Keratinocyte (primary cell): ENCODE data around the gene TMPRSS2. TPM values are rescaled to one million over a fixed set of nuclear protein-coding genes. Genes with fewer than 3 reads are reported as not detected.

Experiments
- DNase-seq: peaks from one replicate; pipeline ENCODE4 v3.0.0-alpha.2; 2011; ENCODE audit warnings: low read depth, missing footprints, low spot score
- FAIRE-seq: peaks from 2 replicates; lab custom pipeline; 2011; peaks lifted over from hg19 to GRCh38; lab: Jason Lieb, UNC
- H2AFZ ChIP-seq: 2 replicates; pipeline ENCODE4 v1.6.0; 2012; ENCODE audit warnings: low read length, control low read depth, inconsistent platforms; ENCODE audit not compliant: control insufficient read depth
- H3K27ac ChIP-seq: 2 replicates; pipeline ENCODE4 v1.5.1; 2011; ENCODE audit warnings: low read length; ENCODE audit not compliant: control insufficient read depth, insufficient read depth
- H3K27me3 ChIP-seq: 3 replicates; pipeline ENCODE4 v1.6.0; 2011; ENCODE audit warnings: low read length; ENCODE audit not compliant: control insufficient read depth, insufficient read depth; ENCODE audit errors: extremely low read depth
- H3K36me3 ChIP-seq, 2 experiments: 2 replicates in 1 of 2; 3 replicates in 1 of 2; pipeline ENCODE4 v1.5.1; 2011; ENCODE audit warnings: low read length in 2 of 2, mild to moderate bottlenecking in 1 of 2; ENCODE audit not compliant: control insufficient read depth in 2 of 2, insufficient read depth in 2 of 2; ENCODE audit errors: extremely low read depth in 1 of 2
- H3K4me1 ChIP-seq: 3 replicates; pipeline ENCODE4 v1.5.1; 2011; ENCODE audit warnings: low read length; ENCODE audit not compliant: control insufficient read depth, insufficient read depth; ENCODE audit errors: extremely low read depth
- H3K4me2 ChIP-seq: 3 replicates; pipeline ENCODE4 v1.6.0; 2011; ENCODE audit warnings: low read depth, low read length; ENCODE audit not compliant: control insufficient read depth, insufficient read depth; ENCODE audit errors: extremely low read depth
- H3K4me3 ChIP-seq, 3 experiments: fragments of 200-600 bp in 1 of 3; sonication (generic) in 1 of 3; 2 replicates in 2 of 3; 3 replicates in 1 of 3; pipeline ENCODE4 v1.5.1; 2011 to 2016; ENCODE audit warnings: low read length in 3 of 3, mild to moderate bottlenecking in 3 of 3, control low read depth in 2 of 3, inconsistent platforms in 1 of 3, low read depth in 1 of 3, mixed read lengths in 1 of 3, mixed run types in 1 of 3, moderate library complexity in 1 of 3; ENCODE audit not compliant: control insufficient read depth in 2 of 3, insufficient read depth in 2 of 3; ENCODE audit errors: extremely low read depth in 1 of 3
- H3K79me2 ChIP-seq: 2 replicates; pipeline ENCODE4 v1.6.0; 2012; ENCODE audit warnings: low read length; ENCODE audit not compliant: control insufficient read depth, insufficient read depth
- H3K9ac ChIP-seq: 3 replicates; pipeline ENCODE4 v1.6.0; 2011; ENCODE audit warnings: low read length; ENCODE audit not compliant: control insufficient read depth, insufficient read depth; ENCODE audit errors: extremely low read depth
- H3K9me1 ChIP-seq: 3 replicates; pipeline ENCODE4 v1.6.0; 2011; ENCODE audit warnings: low read length; ENCODE audit not compliant: control insufficient read depth, insufficient read depth; ENCODE audit errors: extremely low read depth
- H3K9me3 ChIP-seq: 2 replicates; pipeline ENCODE4 v1.5.1; 2012; ENCODE audit warnings: low read depth, low read length; ENCODE audit not compliant: control insufficient read depth
- H4K20me1 ChIP-seq: 3 replicates; pipeline ENCODE4 v1.6.0; 2011; ENCODE audit warnings: low read length; ENCODE audit not compliant: control insufficient read depth, insufficient read depth; ENCODE audit errors: extremely low read depth
- CTCF ChIP-seq, 3 experiments: IDR thresholded peaks in 1 of 3; conservative IDR thresholded peaks in 1 of 3; optimal IDR thresholded peaks in 1 of 3; 2 replicates in 2 of 3; 3 replicates in 1 of 3; pipeline versions ENCODE3 to v1.5.1; 2011; ENCODE audit warnings: low read length in 3 of 3, mild to moderate bottlenecking in 3 of 3, moderate library complexity in 2 of 3, control low read depth in 1 of 3, inconsistent platforms in 1 of 3; ENCODE audit not compliant: insufficient read depth in 2 of 3; ENCODE audit errors: extremely low read depth in 1 of 3
- EZH2 ChIP-seq: IDR thresholded peaks from one replicate; pipeline ENCODE4 v1.6.1; 2012; ENCODE audit warnings: inconsistent platforms, mild to moderate bottlenecking, low read length, moderate library complexity
- dilution Hi-C: fragments of 300-500 bp; cut with MboI; formaldehyde crosslinking; loops from one replicate; pipeline ENCODE4 v1.7.0; 2020; ENCODE audit warnings: low sequenced_read_pairs; ENCODE audit not compliant: extremely low pct_ligation_motif_present
- polyA plus RNA-seq, 5 experiments: library from polyadenylated mRNA; depleted of rRNA in 3 of 5; stranded (reverse) in 3 of 5; stranded (forward) in 1 of 5; unstranded in 1 of 5; fragments of >200 nt; gene quantifications; 1 replicate in 1 of 5; 2 replicates in 3 of 5; 3 replicates in 1 of 5; pipeline versions ENCODE4 v1.2.1 to v1.2.3, GENCODE V29; 2011 to 2012; ENCODE audit warnings: missing spikeins in 2 of 5, low read depth in 1 of 5, low replicate concordance in 1 of 5

Gene TMPRSS2
- polyA plus RNA-seq, 1 donor (not counting 4 experiments of a cell fraction or from before 2014, with no cell fraction given) = not detected

DNA sequence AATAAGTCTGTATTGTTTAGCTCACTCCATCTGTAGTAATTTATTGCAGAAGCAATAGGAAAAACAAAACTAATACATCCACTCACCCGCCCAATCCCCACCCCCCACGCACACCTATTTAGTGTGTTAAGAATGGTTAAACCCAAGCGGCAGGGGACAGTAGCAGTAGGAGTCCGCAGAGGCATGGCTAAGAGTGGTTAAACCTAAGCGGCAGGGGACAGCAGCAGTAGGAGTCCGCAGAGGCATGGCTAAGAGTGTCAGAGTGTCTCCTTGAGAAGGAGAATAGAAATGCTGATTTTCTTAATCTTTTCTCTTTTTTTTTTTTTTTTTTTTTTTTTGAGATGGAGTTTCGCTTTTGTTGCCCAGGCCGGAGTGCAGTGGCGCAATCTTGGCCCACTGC lies 34.8 kb upstream of the TMPRSS2 start:
- Histone ChIP-seq H3K27ac (no peak overlapping the region), H3K9me1 (no peaks in the 10 kb centered on the region), H3K36me3 (no peaks in the 10 kb centered on the region), H3K79me2 (no peaks in the 10 kb centered on the region), H3K9ac (no peak overlapping the region), H2AFZ (no peak overlapping the region), H3K4me3 (no peak overlapping the region), H4K20me1 (no peaks in the 10 kb centered on the region), H3K9me3 (no peaks in the 10 kb centered on the region), H3K27me3 (peaks cover 17% of the 10 kb centered on the region), H3K4me2 (no peak overlapping the region), H3K4me1 (no peaks in the 10 kb centered on the region)
- FAIRE-seq (no peak), DNase-seq (no peak)
- dilution Hi-C loops = no loop called here
- TF ChIP-seq CTCF (optimal IDR thresholded peaks at IDR 0.05 in 1 of 3, IDR thresholded peaks at IDR 0.05 in 1 of 3, conservative IDR thresholded peaks at IDR 0.05 in 1 of 3; ENCODE audit: extremely low read depth in 1 of 3, insufficient read depth in 2 of 3, low read length in 3 of 3) (no peak), EZH2 (no peak)

GRCh38 chr21:41537356-41537755 lies 29.4 kb upstream of the TMPRSS2 start:
- Histone ChIP-seq H3K4me2 (no peak overlapping the region), H3K9me3 (no peaks in the 10 kb centered on the region), H3K79me2 (no peaks in the 10 kb centered on the region), H3K9me1 (no peaks in the 10 kb centered on the region), H4K20me1 (no peaks in the 10 kb centered on the region), H3K36me3 (no peaks in the 10 kb centered on the region), H3K27me3 (peaks cover 28% of the 10 kb centered on the region), H2AFZ (no peak overlapping the region), H3K9ac (no peak overlapping the region), H3K27ac (no peak overlapping the region), H3K4me1 (peaks cover 6% of the 10 kb centered on the region), H3K4me3 (no peak overlapping the region)
- TF ChIP-seq EZH2 (no peak), CTCF (optimal IDR thresholded peaks at IDR 0.05 in 1 of 3, IDR thresholded peaks at IDR 0.05 in 1 of 3, conservative IDR thresholded peaks at IDR 0.05 in 1 of 3; ENCODE audit: extremely low read depth in 1 of 3, insufficient read depth in 2 of 3, low read length in 3 of 3) (no peak)
- dilution Hi-C loops = no loop called here
- FAIRE-seq (no peak), DNase-seq (no peak)
